Cardiac muscle cell (in vitro differentiated cells and primary cell): ENCODE measurements around the gene UQCRQ. TPM values are rescaled to one million over a fixed set of nuclear protein-coding genes. Genes with fewer than 3 reads are reported as not detected.

Source experiments
- DNase-seq, 2 donors: peaks; one replicate each; pipeline versions ENCODE4 v3.0.0 to v3.0.0-alpha.2; 2010 to 2017; ENCODE audit warnings: low read depth in 1 of 2, low spot score in 1 of 2
- H3K27ac ChIP-seq: fragments of 200-600 bp; sonication (generic); 2 replicates; pipeline ENCODE4 v1.5.1; 2016
- H3K27me3 ChIP-seq: fragments of 200-600 bp; sonication (generic); 2 replicates; pipeline ENCODE4 v1.6.0; 2016; ENCODE audit warnings: control low read depth
- H3K36me3 ChIP-seq: fragments of 200-600 bp; sonication (generic); 2 replicates; pipeline ENCODE4 v1.5.1; 2016; ENCODE audit warnings: control low read depth
- H3K4me1 ChIP-seq: fragments of 200-600 bp; sonication (generic); 2 replicates; pipeline ENCODE4 v1.8.1; 2017; ENCODE audit warnings: low read depth, mild to moderate bottlenecking, mixed run types
- H3K4me3 ChIP-seq: fragments of 200-600 bp; sonication (generic); 2 replicates; pipeline ENCODE4 v1.5.1; 2016; ENCODE audit warnings: mild to moderate bottlenecking
- H3K9me3 ChIP-seq: fragments of 200-600 bp; sonication (generic); 2 replicates; pipeline ENCODE4 v1.5.1; 2017; ENCODE audit warnings: low read depth, mild to moderate bottlenecking, control low read depth
- polyA plus RNA-seq: library from polyadenylated mRNA; unstranded; fragments of >200 nt; fragmentation: Nextera tagmentation; extraction: Ambion mirVana; gene quantifications from 2 replicates; pipeline ENCODE4 v1.2.1, GENCODE V29; 2016
- total RNA-seq: library from RNA; depleted of rRNA; stranded (reverse); fragments of >200 nt; gene quantifications from 2 replicates; pipeline ENCODE4 v1.2.3, GENCODE V29; 2016
- TF ChIP-seq, protein P1 (sequence below): IDR thresholded peaks from 2 replicates; pipeline ENCODE4 v1.5.1; 2012; ENCODE audit warnings: low read depth, mild to moderate bottlenecking, low read length

UQCRQ gene
- total RNA-seq = 97.0 and 217 TPM in 2 replicates
- 949 and 1,297 TPM in 2 replicates for polyA plus RNA-seq

DNA sequence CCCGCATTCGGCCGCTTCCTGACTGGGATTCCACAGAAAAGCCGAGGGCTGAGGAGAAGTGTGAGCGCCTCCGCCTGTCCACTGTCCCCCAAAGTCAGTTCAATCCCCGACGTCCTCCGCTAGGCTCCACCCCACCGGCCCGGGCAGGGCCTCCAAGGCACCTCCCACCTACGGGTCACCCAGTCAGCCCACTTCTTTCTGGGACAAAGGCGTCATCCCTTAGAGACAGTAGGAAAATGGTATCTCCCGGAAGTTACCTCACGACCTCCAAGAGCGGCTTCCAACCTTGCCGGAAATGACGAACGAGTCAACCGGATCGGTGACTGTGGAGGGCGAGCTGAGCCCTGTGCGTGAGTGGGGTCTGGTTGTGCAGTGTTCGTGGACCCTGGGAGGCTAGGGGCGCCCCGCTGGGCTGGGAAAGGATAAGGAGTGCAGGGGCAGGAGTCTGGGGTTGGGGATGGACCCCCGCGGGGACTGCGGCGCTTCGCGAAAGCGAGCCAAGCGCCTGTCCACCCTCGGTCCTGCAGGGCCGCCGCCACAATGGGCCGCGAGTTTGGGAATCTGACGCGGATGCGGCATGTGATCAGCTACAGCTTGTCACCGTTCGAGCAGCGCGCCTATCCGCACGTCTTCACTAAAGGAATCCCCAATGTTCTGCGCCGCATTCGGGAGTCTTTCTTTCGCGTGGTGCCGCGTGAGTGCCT lies at the start of gene UQCRQ, which contains the start of gene GDF9:
TSS of gene UQCRQ (plus strand) at position 301 of the 704 bp plus-strand sequence. CDS start at position 541, 240 bp downstream.
TSS of gene GDF9 (minus strand) at position 128 of the 704 bp plus-strand sequence. CDS start 1,936 bp downstream, outside the sequence.
- TF ChIP-seq, protein P1, sequence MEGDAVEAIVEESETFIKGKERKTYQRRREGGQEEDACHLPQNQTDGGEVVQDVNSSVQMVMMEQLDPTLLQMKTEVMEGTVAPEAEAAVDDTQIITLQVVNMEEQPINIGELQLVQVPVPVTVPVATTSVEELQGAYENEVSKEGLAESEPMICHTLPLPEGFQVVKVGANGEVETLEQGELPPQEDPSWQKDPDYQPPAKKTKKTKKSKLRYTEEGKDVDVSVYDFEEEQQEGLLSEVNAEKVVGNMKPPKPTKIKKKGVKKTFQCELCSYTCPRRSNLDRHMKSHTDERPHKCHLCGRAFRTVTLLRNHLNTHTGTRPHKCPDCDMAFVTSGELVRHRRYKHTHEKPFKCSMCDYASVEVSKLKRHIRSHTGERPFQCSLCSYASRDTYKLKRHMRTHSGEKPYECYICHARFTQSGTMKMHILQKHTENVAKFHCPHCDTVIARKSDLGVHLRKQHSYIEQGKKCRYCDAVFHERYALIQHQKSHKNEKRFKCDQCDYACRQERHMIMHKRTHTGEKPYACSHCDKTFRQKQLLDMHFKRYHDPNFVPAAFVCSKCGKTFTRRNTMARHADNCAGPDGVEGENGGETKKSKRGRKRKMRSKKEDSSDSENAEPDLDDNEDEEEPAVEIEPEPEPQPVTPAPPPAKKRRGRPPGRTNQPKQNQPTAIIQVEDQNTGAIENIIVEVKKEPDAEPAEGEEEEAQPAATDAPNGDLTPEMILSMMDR = peak; percentile 45
- H3K36me3 ChIP-seq = peaks cover 10% of the 10 kb centered on the region
- H3K27ac ChIP-seq = peak within 1 kb of the TSS; percentile 94
- no peaks in the 10 kb centered on the region for H3K27me3 ChIP-seq
- peaks cover 18% of the 10 kb centered on the region for H3K4me1 ChIP-seq
- peak within 1 kb of the TSS; percentile 49 for H3K4me3 ChIP-seq
- H3K9me3 ChIP-seq = no peaks in the 10 kb centered on the region
- peak; percentile 99 to 100 for DNase-seq

DNA sequence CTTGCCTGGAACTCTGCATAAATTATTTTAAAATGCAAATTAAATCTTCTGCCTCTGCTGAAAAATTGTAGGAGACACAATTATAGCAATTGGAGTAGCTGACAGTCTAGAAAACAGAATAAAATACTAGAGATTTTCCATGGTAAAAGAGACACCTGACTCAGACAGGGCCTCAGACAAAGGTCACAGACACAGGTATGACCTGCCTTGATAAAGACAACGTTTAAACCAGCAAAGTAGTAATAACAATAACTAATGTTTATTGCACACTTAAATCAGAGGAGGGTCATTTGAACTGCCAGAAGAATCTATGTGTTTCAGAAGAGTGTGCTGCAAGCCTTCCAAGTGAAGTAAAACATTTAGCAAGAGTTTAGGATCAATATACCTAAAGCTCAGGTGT lies 49.4 kb upstream of the UQCRQ start:
- Histone ChIP-seq H3K27me3 (peaks cover 58% of the 10 kb centered on the region), H3K36me3 (no peaks in the 10 kb centered on the region), H3K27ac (no peak overlapping the region), H3K9me3 (no peaks in the 10 kb centered on the region), H3K4me1 (peaks cover 3% of the 10 kb centered on the region), H3K4me3 (no peak overlapping the region)
- no peak for DNase-seq
- TF ChIP-seq, protein P1 = no peak

DNA sequence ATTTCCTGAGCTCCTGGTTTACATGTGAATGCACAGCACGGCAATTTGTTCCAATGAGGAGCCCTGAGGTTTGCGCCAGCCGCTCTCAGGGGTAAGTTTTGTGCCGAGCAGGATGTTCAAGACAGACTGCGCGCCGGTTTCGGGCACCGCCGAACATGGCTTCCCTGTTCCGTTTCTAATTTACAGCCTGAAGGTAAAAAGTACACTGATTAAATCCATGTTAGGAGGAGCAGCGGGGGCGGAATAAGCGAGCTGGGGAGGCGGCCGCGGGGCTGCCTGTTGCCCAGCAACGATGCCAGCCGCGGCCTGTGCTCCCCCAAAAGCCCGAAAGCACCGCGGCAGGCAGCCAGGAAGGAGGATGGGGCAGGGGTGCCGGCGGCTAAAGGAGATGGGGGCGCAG lies 47.0 kb upstream of the UQCRQ start:
- no peak overlapping the region for H3K27ac ChIP-seq
- H3K36me3 ChIP-seq = no peaks in the 10 kb centered on the region
- no peak overlapping the region for H3K4me3 ChIP-seq
- no peaks in the 10 kb centered on the region for H3K9me3 ChIP-seq
- H3K4me1 ChIP-seq = peaks cover 6% of the 10 kb centered on the region
- H3K27me3 ChIP-seq = peaks cover 36% of the 10 kb centered on the region
- DNase-seq = no peak
- TF ChIP-seq, protein P1 = no peak

DNA sequence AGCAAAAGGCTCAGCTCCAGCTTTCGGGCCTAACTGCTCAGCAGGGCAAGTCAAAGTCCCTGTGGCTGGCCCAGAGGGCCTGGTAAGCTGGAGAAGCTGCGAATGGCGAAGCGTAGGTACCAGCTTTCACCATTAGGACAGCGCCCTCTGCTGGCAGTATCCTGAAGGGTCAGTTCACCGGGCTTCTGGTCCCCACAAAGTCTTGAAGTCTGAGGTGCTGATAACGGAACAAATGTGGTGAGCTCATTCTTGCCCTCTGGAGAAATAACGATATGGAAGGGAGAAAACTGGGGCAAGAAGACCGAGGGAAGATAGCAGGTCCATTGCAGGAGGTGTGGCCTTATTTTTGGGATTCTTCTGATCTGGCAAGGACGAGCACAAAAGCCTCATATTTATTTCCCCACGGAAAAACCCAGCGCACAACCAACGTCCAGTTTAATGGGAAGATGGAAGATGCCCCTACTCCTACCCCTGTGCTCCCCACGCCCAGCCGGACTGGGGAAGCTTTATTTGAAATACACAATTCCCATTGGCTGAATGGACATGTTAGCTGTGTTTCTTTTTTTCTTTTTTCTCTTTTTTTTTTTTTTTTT lies 46.2 kb upstream of the UQCRQ start:
- TF ChIP-seq, protein P1 = peak; percentile 89
- peak; percentile 93 to 96 for DNase-seq
- H3K27ac ChIP-seq = no peak overlapping the region
- no peak overlapping the region for H3K4me3 ChIP-seq
- peaks cover 36% of the 10 kb centered on the region for H3K27me3 ChIP-seq
- no peaks in the 10 kb centered on the region for H3K36me3 ChIP-seq
- H3K9me3 ChIP-seq = no peaks in the 10 kb centered on the region
- H3K4me1 ChIP-seq = peaks cover 6% of the 10 kb centered on the region

DNA sequence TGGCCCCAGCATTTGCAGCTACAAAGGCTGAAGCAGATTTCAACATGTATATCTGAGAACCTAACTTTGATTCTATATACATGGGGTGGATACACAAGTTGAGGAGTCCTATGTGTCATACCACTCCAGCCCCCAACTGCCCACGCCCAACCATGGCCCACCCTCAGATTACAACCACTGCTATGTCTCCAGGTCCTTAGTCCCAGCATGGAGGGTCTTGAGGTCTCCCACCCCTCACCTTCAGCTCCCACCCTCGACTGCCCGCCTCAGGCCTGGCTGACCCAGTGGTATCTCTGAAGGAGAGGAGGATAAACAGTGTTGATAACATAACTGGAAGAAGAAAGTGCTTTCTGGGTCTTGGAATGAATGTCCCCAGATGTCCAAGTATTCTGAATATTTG lies 45.1 kb upstream of the UQCRQ start:
- H3K36me3 ChIP-seq = no peaks in the 10 kb centered on the region
- DNase-seq = no peak
- H3K27me3 ChIP-seq = peaks cover 36% of the 10 kb centered on the region
- H3K4me1 ChIP-seq = peaks cover 6% of the 10 kb centered on the region
- H3K4me3 ChIP-seq = no peak overlapping the region
- H3K27ac ChIP-seq = no peak overlapping the region
- TF ChIP-seq, protein P1 = no peak
- H3K9me3 ChIP-seq = no peaks in the 10 kb centered on the region
